Islet of Langerhans (tissue), 1 donor: ENCODE measurements around the gene GRID2IP.

Source experiments
- FAIRE-seq: peaks from one replicate; lab custom pipeline; 2011; peaks lifted over from hg19 to GRCh38; lab: Jason Lieb, UNC

Gene GRID2IP

GRCh38 chr7:6562106-6562505 lies 10.8 kb upstream of the GRID2IP start:
- FAIRE-seq = no peak

- no peak for FAIRE-seq
These were observed 8.6 kb upstream of the GRID2IP start for GRCh38 chr7:6559896-6560295.

GRCh38 chr7:6558837-6559236 lies 7.6 kb upstream of the GRID2IP start:
- FAIRE-seq = no peak

GRCh38 chr7:6556196-6556595 lies 4.9 kb upstream of the GRID2IP start:
- no peak for FAIRE-seq

- no peak for FAIRE-seq
These were observed 3.6 kb upstream of the GRID2IP start for GRCh38 chr7:6554848-6555247.

GRCh38 chr7:6553448-6554044 lies 2.3 kb upstream of the GRID2IP start:
- FAIRE-seq = no peak

GRCh38 chr7:6547400-6547799 lies 3.9 kb downstream of the GRID2IP start:
- no peak for FAIRE-seq

- no peak for FAIRE-seq
These were observed 4.6 kb downstream of the GRID2IP start for GRCh38 chr7:6546498-6547251.

GRCh38 chr7:6545398-6546126 lies 5.7 kb downstream of the GRID2IP start:
- FAIRE-seq = no peak

GRCh38 chr7:6542368-6542767 lies 8.9 kb downstream of the GRID2IP start:
- no peak for FAIRE-seq

- FAIRE-seq = no peak
These were observed 14.7 kb downstream of the GRID2IP start for GRCh38 chr7:6536262-6537260.

GRCh38 chr7:6533893-6534495 lies 17.3 kb downstream of the GRID2IP start:
- no peak for FAIRE-seq

- no peak for FAIRE-seq
These were observed 18.7 kb downstream of the GRID2IP start for GRCh38 chr7:6532516-6532915.

- FAIRE-seq = no peak
These were observed 19.6 kb downstream of the GRID2IP start for GRCh38 chr7:6531492-6532279.

GRCh38 chr7:6530626-6531491 lies 20.4 kb downstream of the GRID2IP start:
- FAIRE-seq = no peak

- no peak for FAIRE-seq
These were observed 21.6 kb downstream of the GRID2IP start for GRCh38 chr7:6529643-6530042.

- FAIRE-seq = no peak
These were observed 22.7 kb downstream of the GRID2IP start for GRCh38 chr7:6528401-6529130.

- no peak for FAIRE-seq
These were observed 24.3 kb downstream of the GRID2IP start for GRCh38 chr7:6526997-6527378.
